Measurements from ENCODE around the gene RASL11B.

DNA sequence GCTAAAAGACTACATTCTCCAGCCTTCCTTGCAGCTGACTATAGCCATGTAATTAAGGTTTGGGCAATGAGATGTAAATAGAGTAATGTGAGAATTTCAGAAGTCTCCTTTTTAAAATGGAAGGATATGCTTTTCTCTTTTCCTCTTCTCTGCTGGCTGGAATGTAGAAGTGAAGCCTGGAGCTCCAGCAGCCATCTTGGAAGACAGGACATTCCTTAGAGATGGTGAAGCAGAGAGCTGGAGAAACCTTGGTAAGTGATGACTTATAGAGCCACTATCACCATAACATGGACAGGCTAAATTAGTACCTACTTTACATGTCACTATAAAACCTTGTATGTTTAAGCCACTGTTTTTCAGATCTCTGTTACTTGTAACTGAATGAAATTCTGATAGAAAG lies 48.0 kb downstream of the RASL11B start:
- TF ChIP-seq BHLHE40 (IDR thresholded peaks at IDR 0.05; ENCODE audit: borderline replicate concordance), result no peak
- no peak for TF ChIP-seq SUZ12 (IDR thresholded peaks at IDR 0.05)
- TF ChIP-seq SP1 (IDR thresholded peaks at IDR 0.05), result no peak
- no peak for TF ChIP-seq FOXM1 (IDR thresholded peaks at IDR 0.05; ENCODE audit: borderline replicate concordance)
- TF ChIP-seq HDGF (IDR thresholded peaks at IDR 0.05; ENCODE audit: borderline replicate concordance), result no peak
